NCI-H146 (cell line): ENCODE measurements around the gene NXPH3.
A peak's percentile ranks its signal among the peaks of the same experiment; 100 is the strongest.
"Not testable (repeated sequence)": the region's sequence is repeated elsewhere in the genome, so short reads cannot be mapped to it uniquely, and the experiment has no call there.

Experiments used
- DNase-seq: peaks from one replicate; lab custom pipeline; 2025; lab: John Stamatoyannopoulos, UW

NXPH3 gene

GRCh38 chr17:49575679-49576087 lies at the start of gene NXPH3:
Gene NXPH3 (plus strand): TSS chr17:49575871. CDS start chr17:49576220, 349 bp downstream.
- peak; percentile 40 for DNase-seq

- no peak for DNase-seq
These were observed 47.6 kb upstream of the NXPH3 start for GRCh38 chr17:49527927-49528651.

- no peak for DNase-seq
These were observed 46.7 kb upstream of the NXPH3 start for GRCh38 chr17:49528966-49529365.

GRCh38 chr17:49530118-49530517 lies 45.6 kb upstream of the NXPH3 start:
- no peak for DNase-seq

- DNase-seq = no peak
These were observed 31.8 kb upstream of the NXPH3 start for GRCh38 chr17:49543860-49544259.

- DNase-seq = no peak
These were observed 30.5 kb upstream of the NXPH3 start for GRCh38 chr17:49545007-49545660.

- no peak for DNase-seq
These were observed 29.7 kb upstream of the NXPH3 start for GRCh38 chr17:49545806-49546545.

GRCh38 chr17:49546546-49547535 lies 28.8 kb upstream of the NXPH3 start:
- no peak for DNase-seq

- no peak for DNase-seq
These were observed 28.1 kb upstream of the NXPH3 start for GRCh38 chr17:49547566-49547965.

GRCh38 chr17:49548051-49548505 lies 27.6 kb upstream of the NXPH3 start:
- no peak for DNase-seq

GRCh38 chr17:49548506-49549310 lies 27.0 kb upstream of the NXPH3 start:
- DNase-seq = peak; percentile 16

- DNase-seq = no peak
These were observed 26.4 kb upstream of the NXPH3 start for GRCh38 chr17:49549311-49549605.

GRCh38 chr17:49549691-49550678 lies 25.7 kb upstream of the NXPH3 start:
- DNase-seq = no peak

- not testable (repeated sequence) for DNase-seq
These were observed 24.9 kb upstream of the NXPH3 start for GRCh38 chr17:49550764-49551163.

GRCh38 chr17:49551221-49552069 lies 24.2 kb upstream of the NXPH3 start:
- no peak for DNase-seq

- DNase-seq = no peak
These were observed 23.5 kb upstream of the NXPH3 start for GRCh38 chr17:49552070-49552751.

- no peak for DNase-seq
These were observed 21.9 kb upstream of the NXPH3 start for GRCh38 chr17:49553676-49554335.
